ENCODE data around the gene ATP2A1.
"Not testable (repeated sequence)": the region's sequence is repeated elsewhere in the genome, so short reads cannot be mapped to it uniquely, and the experiment has no call there.

ATP2A1 gene

DNA sequence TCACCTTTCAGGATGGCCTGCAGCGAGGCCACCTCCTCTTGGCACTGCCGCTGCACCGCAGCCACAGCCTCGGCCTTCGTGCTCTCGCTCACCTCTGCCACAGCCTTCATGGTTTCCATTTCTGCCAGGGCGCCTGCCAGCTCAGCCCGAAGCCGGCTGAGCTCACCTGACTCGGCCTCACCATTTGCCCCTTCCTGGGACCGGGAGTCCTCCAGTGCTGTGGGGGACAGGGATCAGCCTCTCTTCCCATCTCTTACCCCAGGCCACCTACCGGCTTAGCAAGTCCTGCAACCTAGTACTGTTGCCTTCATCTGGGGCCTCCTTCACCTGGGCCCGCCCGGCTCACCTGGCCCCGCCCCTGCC lies 46.1 kb downstream of the ATP2A1 start:
- Histone ChIP-seq H2AFZ (peak overlapping the region; percentile 87), H3K9ac (peak overlapping the region; percentile 13), H3K27ac (peak overlapping the region; percentile 95), H3K9me3 (ENCODE audit: control insufficient read depth, low read length) (no peaks in the 10 kb centered on the region), H3K4me1 (peaks cover 15% of the 10 kb centered on the region), H3K36me3 (ENCODE audit: control insufficient read depth, insufficient read depth, low read length) (no peaks in the 10 kb centered on the region), H3K27me3 (ENCODE audit: control insufficient read depth, insufficient read depth, low read length) (no peaks in the 10 kb centered on the region), H3K79me2 (peaks cover 8% of the 10 kb centered on the region), H3K4me2 (ENCODE audit: low read length) (peak overlapping the region; percentile 96), H3K4me3 (ENCODE audit: low read depth, low read length) (peak overlapping the region; percentile 94)
- peak; percentile 13 for TF ChIP-seq CTCF (IDR thresholded peaks at IDR 0.05)

GRCh38 chr16:28924762-28925385 lies 46.6 kb downstream of the ATP2A1 start, which contains the start of gene RABEP2:
RABEP2 (minus strand) TSS chr16:28925238; CDS start chr16:28925163, 75 bp downstream.
- Histone ChIP-seq H3K9me3 (ENCODE audit: control insufficient read depth, low read length) (no peaks in the 10 kb centered on the region), H3K27me3 (ENCODE audit: control insufficient read depth, insufficient read depth, low read length) (no peaks in the 10 kb centered on the region), H3K36me3 (ENCODE audit: control insufficient read depth, insufficient read depth, low read length) (no peaks in the 10 kb centered on the region), H3K9ac (peak within 1 kb of the TSS; percentile 73), H3K79me2 (peaks cover 3% of the 10 kb centered on the region), H3K4me1 (peaks cover 15% of the 10 kb centered on the region), H3K27ac (peak within 1 kb of the TSS; percentile 95), H3K4me3 (ENCODE audit: low read depth, low read length) (peak within 1 kb of the TSS; percentile 94), H2AFZ (peak within 1 kb of the TSS; percentile 87), H3K4me2 (ENCODE audit: low read length) (peak within 1 kb of the TSS; percentile 96)
- TF ChIP-seq CTCF (IDR thresholded peaks at IDR 0.05) = no peak

- Histone ChIP-seq H3K4me2 (ENCODE audit: low read length) (peak overlapping the region; percentile 96), H2AFZ (peak overlapping the region; percentile 87), H3K9me3 (ENCODE audit: control insufficient read depth, low read length) (no peaks in the 10 kb centered on the region), H3K4me1 (peaks cover 15% of the 10 kb centered on the region), H3K36me3 (ENCODE audit: control insufficient read depth, insufficient read depth, low read length) (no peaks in the 10 kb centered on the region), H3K9ac (peak overlapping the region; percentile 73), H3K27me3 (ENCODE audit: control insufficient read depth, insufficient read depth, low read length) (no peaks in the 10 kb centered on the region), H3K4me3 (ENCODE audit: low read depth, low read length) (peak overlapping the region; percentile 94), H3K79me2 (peaks cover 3% of the 10 kb centered on the region), H3K27ac (peak overlapping the region; percentile 95)
- TF ChIP-seq CTCF (IDR thresholded peaks at IDR 0.05) = no peak
These were observed 47.3 kb downstream of the ATP2A1 start for GRCh38 chr16:28925386-28926228.

DNA sequence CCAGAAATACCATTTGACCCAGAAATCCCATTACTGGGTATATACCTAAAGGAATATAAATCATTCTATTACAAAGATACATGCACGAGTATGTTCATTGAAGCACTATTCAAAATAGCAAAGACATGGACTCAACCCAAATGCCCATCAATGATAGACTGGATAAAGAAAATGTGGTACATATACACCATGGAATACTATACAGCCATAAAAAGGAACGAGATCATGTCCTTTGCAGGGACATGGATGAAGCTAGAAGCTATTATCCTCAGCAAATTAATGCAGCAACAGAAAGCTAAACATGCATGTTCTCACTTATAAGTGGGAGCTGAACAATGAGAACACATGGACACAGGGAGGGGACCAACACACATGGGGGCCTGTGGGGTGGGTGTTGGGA lies 48.0 kb downstream of the ATP2A1 start:
- H3K9me3 ChIP-seq (ENCODE audit: control insufficient read depth, low read length); H3K36me3 ChIP-seq (ENCODE audit: control insufficient read depth, insufficient read depth, low read length); H3K9ac ChIP-seq; H3K27me3 ChIP-seq (ENCODE audit: control insufficient read depth, insufficient read depth, low read length); H3K79me2 ChIP-seq: not testable (repeated sequence)
- peak overlapping the region; percentile 96 for H3K4me2 ChIP-seq (ENCODE audit: low read length)
- peak overlapping the region; percentile 94 for H3K4me3 ChIP-seq (ENCODE audit: low read depth, low read length)
- peak overlapping the region; percentile 87 for H2AFZ ChIP-seq
- H3K4me1 ChIP-seq = peaks cover 15% of the 10 kb centered on the region
- peak overlapping the region; percentile 95 for H3K27ac ChIP-seq

- no peak for TF ChIP-seq CTCF (IDR thresholded peaks at IDR 0.05)
- Histone ChIP-seq H3K36me3 (ENCODE audit: control insufficient read depth, insufficient read depth, low read length) (no peaks in the 10 kb centered on the region), H2AFZ (no peak overlapping the region), H3K9ac (no peak overlapping the region), H3K27ac (no peak overlapping the region), H3K27me3 (ENCODE audit: control insufficient read depth, insufficient read depth, low read length) (no peaks in the 10 kb centered on the region), H3K4me1 (peaks cover 15% of the 10 kb centered on the region), H3K4me2 (ENCODE audit: low read length) (no peak overlapping the region), H3K4me3 (ENCODE audit: low read depth, low read length) (no peak overlapping the region), H3K79me2 (no peaks in the 10 kb centered on the region), H3K9me3 (ENCODE audit: control insufficient read depth, low read length) (no peaks in the 10 kb centered on the region)
These were observed 49.5 kb downstream of the ATP2A1 start for GRCh38 chr16:28927815-28928214.
